K562 (cell line): ENCODE measurements around the gene MYH11. TPM values are rescaled to one million over a fixed set of nuclear protein-coding genes. Genes with fewer than 3 reads are reported as not detected.

Experiments used
- ATAC-seq: fragments of 200-7000 bp; cut with Tn5 transposase; 3 replicates; pipeline ENCODE4 v1.9.1; 2020; ENCODE audit warnings: moderate library complexity
- BruUV-seq: library from RNA; stranded (reverse); fragments of 400-500 nt; replicated peaks from 2 replicates; lab custom pipeline; 2021; lab: Mats Ljungman, UMichigan
- CTCF ChIA-PET: fragments of 300-600 bp; formaldehyde crosslinking; extraction: SDS; loops from one replicate; lab custom pipeline; 2021; ENCODE audit warnings: low intra/inter-chr PET ratio; lab: Yijun Ruan, JAX
- POLR2A ChIA-PET: fragments of 300-600, 350-650 bp; sonication (Branson Sonifier 250); formaldehyde crosslinking; extraction: SDS; loops from one replicate; lab custom pipeline; 2021; ENCODE audit warnings: antibody characterized with exemption, inconsistent platforms; lab: Yijun Ruan, JAX
- DNase-seq, 4 experiments: peaks; one replicate each; pipeline versions ENCODE4 v3.0.0 to v3.0.0-alpha.2; 2011 to 2018; ENCODE audit warnings: low spot score in 3 of 4, mixed read lengths in 3 of 4; ENCODE audit errors: extremely low read depth in 1 of 4
- FAIRE-seq: peaks from 2 replicates; lab custom pipeline; 2011; peaks lifted over from hg19 to GRCh38; lab: Jason Lieb, UNC
- H2AFZ ChIP-seq: 2 replicates; pipeline ENCODE4 v1.6.0; 2011; ENCODE audit warnings: low read depth, low read length, control low read depth, inconsistent platforms
- H3K27ac ChIP-seq: fragments of 200-600 bp; 3 replicates; pipeline ENCODE4 v1.8.0; 2011; ENCODE audit warnings: low read depth, mild to moderate bottlenecking, control low read depth, inconsistent platforms, low read length, moderate library complexity, mixed read lengths; ENCODE audit errors: extremely low read depth
- H3K27me3 ChIP-seq, 2 experiments: fragments of 300-600 bp in 1 of 2; 2 replicates in 1 of 2; 3 replicates in 1 of 2; pipeline versions ENCODE4 v1.6.0 to v1.8.0; 2011; ENCODE audit warnings: inconsistent platforms in 2 of 2, low read length in 2 of 2, mild to moderate bottlenecking in 1 of 2, mixed read lengths in 1 of 2, moderate library complexity in 1 of 2; ENCODE audit not compliant: control insufficient read depth in 2 of 2, insufficient read depth in 2 of 2
- H3K36me3 ChIP-seq: fragments of 300-600 bp; 3 replicates; pipeline ENCODE4 v1.8.0; 2011; ENCODE audit warnings: mild to moderate bottlenecking, low read length, inconsistent platforms; ENCODE audit not compliant: control insufficient read depth, insufficient read depth
- H3K4me1 ChIP-seq, 2 experiments: fragments of 200-600 bp in 1 of 2; replicated peaks in 1 of 2; 2 replicates in 1 of 2; 3 replicates in 1 of 2; pipeline versions ENCODE4 v1.5.1 to v1.8.0; 2011; ENCODE audit warnings: inconsistent platforms in 2 of 2, low read length in 2 of 2, mild to moderate bottlenecking in 1 of 2, mixed read lengths in 1 of 2, moderate library complexity in 1 of 2; ENCODE audit not compliant: control insufficient read depth in 2 of 2, insufficient read depth in 2 of 2
- H3K4me2 ChIP-seq: 2 replicates; pipeline ENCODE4 v1.6.1; 2011; ENCODE audit warnings: low read length, control low read depth, inconsistent platforms, mixed read lengths; ENCODE audit not compliant: insufficient read depth
- H3K4me3 ChIP-seq: fragments of 200-600 bp; sonication (generic), shearing (Covaris generic); 2 replicates; pipeline ENCODE4 v1.5.1; 2016; ENCODE audit warnings: control low read depth, inconsistent platforms
- H3K79me2 ChIP-seq: fragments of 200-600 bp; 3 replicates; pipeline ENCODE4 v1.8.0; 2011; ENCODE audit warnings: low read length, inconsistent platforms; ENCODE audit not compliant: control insufficient read depth, insufficient read depth
- H3K9ac ChIP-seq, 2 experiments: 2 replicates each; pipeline versions ENCODE4 v1.6.0 to v1.6.1; 2011; ENCODE audit warnings: low read depth in 2 of 2, low read length in 2 of 2, control low read depth in 1 of 2, inconsistent platforms in 1 of 2, mild to moderate bottlenecking in 1 of 2, mixed read lengths in 1 of 2; ENCODE audit not compliant: insufficient read depth in 1 of 2
- H3K9me1 ChIP-seq: one replicate; pipeline ENCODE4 v1.6.0; 2011; ENCODE audit warnings: inconsistent platforms, mild to moderate bottlenecking, low read length, moderate library complexity; ENCODE audit not compliant: control insufficient read depth, insufficient read depth
- H3K9me3 ChIP-seq: replicated peaks from 2 replicates; pipeline ENCODE4 v1.5.1; 2011; ENCODE audit warnings: low read depth, low read length, inconsistent platforms; ENCODE audit not compliant: control insufficient read depth, insufficient read depth
- H4K20me1 ChIP-seq: replicated peaks from 2 replicates; pipeline ENCODE4 v1.6.1; 2011; ENCODE audit warnings: low read length, inconsistent platforms, mixed read lengths; ENCODE audit not compliant: control insufficient read depth, insufficient read depth
- COPS2 ChIP-seq: fragments of 450-650 bp; conservative IDR thresholded peaks from 2 replicates; pipeline ENCODE4 v1.6.1; 2016; ENCODE audit warnings: mild to moderate bottlenecking, moderate library complexity
- CREM ChIP-seq: IDR thresholded peaks from 2 replicates; pipeline ENCODE4 v1.6.1; 2014; ENCODE audit warnings: antibody characterized with exemption, low read depth
- LCOR ChIP-seq: sonication (generic); formaldehyde crosslinking; IDR thresholded peaks from 2 replicates; pipeline ENCODE4 v1.8.0; 2022; ENCODE audit warnings: mild to moderate bottlenecking, missing genetic modification reagents
- MBD2 ChIP-seq: sonication (generic); IDR thresholded peaks from 2 replicates; pipeline ENCODE4 v1.6.1; 2016; ENCODE audit warnings: low read depth, borderline replicate concordance
- MCM3 ChIP-seq: fragments of 450-650 bp; IDR thresholded peaks from 2 replicates; pipeline ENCODE4 v1.6.1; 2016
- RBM25 ChIP-seq: fragments of 200-400 bp; formaldehyde crosslinking; IDR thresholded peaks from 2 replicates; pipeline ENCODE4 v1.6.1; 2018; ENCODE audit warnings: low read length, low read depth, moderate library complexity; ENCODE audit not compliant: severe bottlenecking
- SOX6 ChIP-seq: fragments of 450-650 bp; IDR thresholded peaks from 2 replicates; pipeline ENCODE4 v1.6.1; 2014; ENCODE audit warnings: mild to moderate bottlenecking
- WHSC1 ChIP-seq: IDR thresholded peaks from one replicate; pipeline ENCODE4 v1.6.1; 2012; ENCODE audit warnings: low read length, control low read depth, inconsistent platforms
- XRCC3 ChIP-seq: fragments of 450-650 bp; IDR thresholded peaks from 2 replicates; pipeline ENCODE4 v1.6.1; 2017; ENCODE audit warnings: mild to moderate bottlenecking, moderate library complexity
- ZFP36 ChIP-seq: fragments of 150-350 bp; IDR thresholded peaks from 2 replicates; pipeline ENCODE4 v1.6.1; 2018; ENCODE audit warnings: low read length, low read depth; ENCODE audit not compliant: partially characterized antibody
- ZNF253 ChIP-seq: fragments of 250-450 bp; sonication (Bioruptor Pico); conservative IDR thresholded peaks from 2 replicates; pipeline ENCODE4 v1.6.1; 2021; ENCODE audit warnings: mild to moderate bottlenecking
- WGBS: fragments of 100-300 bp; shearing (Covaris generic); methylation state at CpG from one replicate; pipeline ENCODE4 v1.1.6; 2016; ENCODE audit warnings: low coverage, mixed read lengths; ENCODE audit not compliant: insufficient coverage; ENCODE audit errors: missing lambda C conversion rate; 5-methylcytosine and 5-hydroxymethylcytosine counted together
- in situ Hi-C: fragments of 300-500 bp; cut with MboI; formaldehyde crosslinking; loops from 4 replicates; pipeline ENCODE4 v1.15.0; 2018; ENCODE audit warnings: inconsistent platforms, mixed read lengths
- intact Hi-C: fragments of 100-400 bp; cut with micrococcal nuclease; formaldehyde crosslinking; loops from 2 replicates; pipeline ENCODE4 v1.14.2; 2022
- polyA plus RNA-seq, 8 experiments: library from polyadenylated mRNA; depleted of rRNA in 4 of 8; stranded (reverse) in 5 of 8; unstranded in 3 of 8; fragments of >200 nt; fragmentation: Nextera tagmentation in 2 of 8; fragmentation: Illumina TruSeq in 1 of 8; extraction: Ambion mirVana in 2 of 8; extraction: Trizol in 1 of 8; gene quantifications; 2 replicates each; pipeline versions ENCODE4 v1.2.1 to v1.2.3, GENCODE V29; 2011 to 2014; ENCODE audit warnings: inconsistent platforms in 1 of 8, missing spikeins in 1 of 8
- total RNA-seq, 7 experiments: library from RNA; depleted of rRNA in 6 of 7; stranded (reverse); fragments of >200 nt in 6 of 7; fragmentation: Illumina TruSeq in 2 of 7; extraction: Trizol in 2 of 7; gene quantifications; 2 replicates each; pipeline versions ENCODE4 v1.2.1 to v1.2.3, GENCODE V29; 2011 to 2021; ENCODE audit warnings: low replicate concordance in 1 of 7
- TF ChIP-seq, protein P1 (sequence below): fragments of 250-450 bp; sonication (Bioruptor Pico); IDR thresholded peaks from 2 replicates; pipeline ENCODE4 v1.8.0; 2021; ENCODE audit warnings: moderate library complexity, mild to moderate bottlenecking, inconsistent platforms
- TF ChIP-seq, protein P2 (sequence below): IDR thresholded peaks from 3 replicates; pipeline ENCODE4 v1.6.1; 2011; ENCODE audit warnings: borderline replicate concordance, mild to moderate bottlenecking, moderate library complexity; ENCODE audit not compliant: insufficient read length; ENCODE audit errors: extremely low read depth
- TF ChIP-seq, protein P3 (sequence below): fragments of 200-400 bp; formaldehyde crosslinking; IDR thresholded peaks from 2 replicates; pipeline ENCODE4 v1.6.1; 2017; ENCODE audit warnings: mild to moderate bottlenecking, low read depth, low read length, moderate library complexity
- TF ChIP-seq, protein P4 (sequence below), 2 experiments: fragments of 250-450 bp in 1 of 2; fragments of 450-650 bp in 1 of 2; sonication (Bioruptor Pico) in 1 of 2; IDR thresholded peaks; 2 replicates each; pipeline versions ENCODE4 v1.6.1 to v1.8.0; 2016 to 2021; ENCODE audit warnings: mild to moderate bottlenecking in 2 of 2, moderate library complexity in 2 of 2, missing compliant biosample characterization in 1 of 2, missing genetic modification characterization in 1 of 2
- TF ChIP-seq, protein P5 (sequence below): sonication (generic); formaldehyde crosslinking; IDR thresholded peaks from 2 replicates; pipeline ENCODE4 v1.8.0; 2022; ENCODE audit warnings: mild to moderate bottlenecking, missing genetic modification reagents

Gene MYH11
- total and polyA plus RNA-seq, 9 of the 15 experiments (the other 6 are each of a cell fraction or from before 2014, with no cell fraction given): 0.05 to 0.47 (median 0.08) TPM; not detected in 5

DNA sequence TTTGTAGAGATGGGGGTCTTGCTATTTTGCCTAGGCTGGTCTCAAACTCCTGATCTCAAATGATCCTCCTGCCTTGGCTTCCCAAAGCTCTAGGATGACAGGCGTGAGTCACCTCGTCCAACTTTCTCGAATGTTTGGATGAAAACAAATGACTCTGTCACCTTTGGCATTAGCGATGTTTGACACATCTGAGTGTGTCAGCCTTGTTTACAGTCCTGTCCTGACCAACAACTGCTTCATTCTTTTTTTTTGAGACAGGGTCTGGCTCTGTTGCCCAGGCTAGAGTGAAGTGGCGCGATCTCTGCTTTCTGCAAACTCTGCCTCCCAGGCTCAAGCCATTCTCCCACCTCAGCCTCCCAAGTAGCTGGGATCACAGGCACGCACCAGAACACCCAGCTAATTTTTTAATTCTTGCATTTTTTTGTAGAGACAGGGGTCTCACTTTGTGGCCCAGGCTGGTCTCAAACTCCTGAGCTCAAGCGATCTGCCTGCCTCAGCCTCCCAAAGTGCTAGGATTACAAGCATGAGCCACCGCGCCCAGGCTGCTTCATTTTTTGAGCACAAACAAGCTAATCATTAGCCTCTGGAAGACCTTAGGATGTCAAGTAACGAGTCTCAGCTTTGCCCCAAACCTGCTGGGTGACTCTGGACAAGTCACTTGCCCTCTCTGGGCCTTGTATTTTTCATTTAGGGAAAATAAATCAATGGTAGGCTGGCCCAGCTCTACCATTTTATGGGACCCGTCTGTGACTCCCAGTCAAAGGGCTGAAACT is 7.4 kb downstream of the MYH11 start:
- no peaks in the 10 kb centered on the region for H3K9me3 ChIP-seq
- H2AFZ ChIP-seq: no peak overlapping the region
- DNase-seq (no peak), ATAC-seq (no peak), FAIRE-seq (no peak)
- no peak overlapping the region for H3K4me2 ChIP-seq
- H3K27ac ChIP-seq: no peak overlapping the region
- H3K4me1 ChIP-seq: no peaks in the 10 kb centered on the region
- no peak overlapping the region for H3K9ac ChIP-seq
- intact Hi-C loops: no loop called here
- no peaks in the 10 kb centered on the region for H3K36me3 ChIP-seq
- H4K20me1 ChIP-seq: no peaks in the 10 kb centered on the region
- in situ Hi-C loops: no loop called here
- H3K4me3 ChIP-seq: no peak overlapping the region
- ChIA-PET CTCF (no interaction called here), POLR2A (interaction anchor here (0.6 to 1.3 kb wide), 5 partner anchors 9 to 333 kb away, joined by 3 to 4 read pairs (median 4); no protein-coding TSS in a partner anchor)
- BruUV-seq: no TSS peak
- WGBS: 24% methylated on average over 12 of the region's 12 CpGs
- no peaks in the 10 kb centered on the region for H3K9me1 ChIP-seq
- peaks cover 27 to 72% of the 10 kb centered on the region in 2 experiments; a peak in 4 of 5 replicates for H3K27me3 ChIP-seq
- H3K79me2 ChIP-seq: no peaks in the 10 kb centered on the region
- TF ChIP-seq, protein P1, sequence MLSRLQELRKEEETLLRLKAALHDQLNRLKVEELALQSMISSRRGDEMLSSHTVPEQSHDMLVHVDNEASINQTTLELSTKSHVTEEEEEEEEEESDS (CRISPR knock-in tag): no peak
- no peak for TF ChIP-seq LCOR (CRISPR knock-in tag)
- TF ChIP-seq, protein P2, sequence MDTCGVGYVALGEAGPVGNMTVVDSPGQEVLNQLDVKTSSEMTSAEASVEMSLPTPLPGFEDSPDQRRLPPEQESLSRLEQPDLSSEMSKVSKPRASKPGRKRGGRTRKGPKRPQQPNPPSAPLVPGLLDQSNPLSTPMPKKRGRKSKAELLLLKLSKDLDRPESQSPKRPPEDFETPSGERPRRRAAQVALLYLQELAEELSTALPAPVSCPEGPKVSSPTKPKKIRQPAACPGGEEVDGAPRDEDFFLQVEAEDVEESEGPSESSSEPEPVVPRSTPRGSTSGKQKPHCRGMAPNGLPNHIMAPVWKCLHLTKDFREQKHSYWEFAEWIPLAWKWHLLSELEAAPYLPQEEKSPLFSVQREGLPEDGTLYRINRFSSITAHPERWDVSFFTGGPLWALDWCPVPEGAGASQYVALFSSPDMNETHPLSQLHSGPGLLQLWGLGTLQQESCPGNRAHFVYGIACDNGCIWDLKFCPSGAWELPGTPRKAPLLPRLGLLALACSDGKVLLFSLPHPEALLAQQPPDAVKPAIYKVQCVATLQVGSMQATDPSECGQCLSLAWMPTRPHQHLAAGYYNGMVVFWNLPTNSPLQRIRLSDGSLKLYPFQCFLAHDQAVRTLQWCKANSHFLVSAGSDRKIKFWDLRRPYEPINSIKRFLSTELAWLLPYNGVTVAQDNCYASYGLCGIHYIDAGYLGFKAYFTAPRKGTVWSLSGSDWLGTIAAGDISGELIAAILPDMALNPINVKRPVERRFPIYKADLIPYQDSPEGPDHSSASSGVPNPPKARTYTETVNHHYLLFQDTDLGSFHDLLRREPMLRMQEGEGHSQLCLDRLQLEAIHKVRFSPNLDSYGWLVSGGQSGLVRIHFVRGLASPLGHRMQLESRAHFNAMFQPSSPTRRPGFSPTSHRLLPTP: no peak
- TF ChIP-seq RBM25: peak; percentile 33
- TF ChIP-seq COPS2: no peak
- peak; percentile 38 for TF ChIP-seq ZFP36
- TF ChIP-seq XRCC3: no peak
- TF ChIP-seq, protein P3, sequence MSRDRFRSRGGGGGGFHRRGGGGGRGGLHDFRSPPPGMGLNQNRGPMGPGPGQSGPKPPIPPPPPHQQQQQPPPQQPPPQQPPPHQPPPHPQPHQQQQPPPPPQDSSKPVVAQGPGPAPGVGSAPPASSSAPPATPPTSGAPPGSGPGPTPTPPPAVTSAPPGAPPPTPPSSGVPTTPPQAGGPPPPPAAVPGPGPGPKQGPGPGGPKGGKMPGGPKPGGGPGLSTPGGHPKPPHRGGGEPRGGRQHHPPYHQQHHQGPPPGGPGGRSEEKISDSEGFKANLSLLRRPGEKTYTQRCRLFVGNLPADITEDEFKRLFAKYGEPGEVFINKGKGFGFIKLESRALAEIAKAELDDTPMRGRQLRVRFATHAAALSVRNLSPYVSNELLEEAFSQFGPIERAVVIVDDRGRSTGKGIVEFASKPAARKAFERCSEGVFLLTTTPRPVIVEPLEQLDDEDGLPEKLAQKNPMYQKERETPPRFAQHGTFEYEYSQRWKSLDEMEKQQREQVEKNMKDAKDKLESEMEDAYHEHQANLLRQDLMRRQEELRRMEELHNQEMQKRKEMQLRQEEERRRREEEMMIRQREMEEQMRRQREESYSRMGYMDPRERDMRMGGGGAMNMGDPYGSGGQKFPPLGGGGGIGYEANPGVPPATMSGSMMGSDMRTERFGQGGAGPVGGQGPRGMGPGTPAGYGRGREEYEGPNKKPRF: no peak
- TF ChIP-seq MBD2: no peak
- TF ChIP-seq ZNF253 (CRISPR knock-in tag): no peak
- TF ChIP-seq, protein P4, sequence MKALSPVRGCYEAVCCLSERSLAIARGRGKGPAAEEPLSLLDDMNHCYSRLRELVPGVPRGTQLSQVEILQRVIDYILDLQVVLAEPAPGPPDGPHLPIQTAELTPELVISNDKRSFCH (CRISPR knock-in tag; IDR thresholded peaks at IDR 0.05): no peak
- TF ChIP-seq, protein P4 (tag; IDR thresholded peaks at IDR 0.05): no peak
- TF ChIP-seq CREM: no peak
- TF ChIP-seq SOX6: no peak
- TF ChIP-seq, protein P5, sequence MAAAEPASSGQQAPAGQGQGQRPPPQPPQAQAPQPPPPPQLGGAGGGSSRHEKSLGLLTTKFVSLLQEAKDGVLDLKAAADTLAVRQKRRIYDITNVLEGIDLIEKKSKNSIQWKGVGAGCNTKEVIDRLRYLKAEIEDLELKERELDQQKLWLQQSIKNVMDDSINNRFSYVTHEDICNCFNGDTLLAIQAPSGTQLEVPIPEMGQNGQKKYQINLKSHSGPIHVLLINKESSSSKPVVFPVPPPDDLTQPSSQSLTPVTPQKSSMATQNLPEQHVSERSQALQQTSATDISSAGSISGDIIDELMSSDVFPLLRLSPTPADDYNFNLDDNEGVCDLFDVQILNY (CRISPR knock-in tag): no peak
- TF ChIP-seq MCM3: no peak
- no peak for TF ChIP-seq WHSC1
